Activated CD4-positive, alpha-beta T cell treated with anti-CD3 and anti-CD28 coated beads, Interleukin-2, amount 50 U/mL, for 1 hour (primary cell): ENCODE results near the gene TJP1.

Experiments
- DNase-seq: peaks from one replicate; pipeline ENCODE4 v3.0.0-alpha.2; 2020

TJP1 gene

GRCh38 chr15:29651476-29652233 lies 170.6 kb downstream of the TJP1 start:
- no peak for DNase-seq
